Middle frontal gyrus (tissue), 1 donor: Measurements from ENCODE around the gene UBL4A.

ENCODE experiments used
- DNase-seq: peaks from one replicate; pipeline ENCODE4 v3.0.0-alpha.2; 2015; ENCODE audit warnings: low spot score; ENCODE audit errors: extremely low spot score

UBL4A gene

GRCh38 chrX:154483325-154483724 is 3.1 kb downstream of the UBL4A start:
- DNase-seq = no peak

GRCh38 chrX:154482786-154483185 is 3.6 kb downstream of the UBL4A start:
- DNase-seq = no peak

DNA sequence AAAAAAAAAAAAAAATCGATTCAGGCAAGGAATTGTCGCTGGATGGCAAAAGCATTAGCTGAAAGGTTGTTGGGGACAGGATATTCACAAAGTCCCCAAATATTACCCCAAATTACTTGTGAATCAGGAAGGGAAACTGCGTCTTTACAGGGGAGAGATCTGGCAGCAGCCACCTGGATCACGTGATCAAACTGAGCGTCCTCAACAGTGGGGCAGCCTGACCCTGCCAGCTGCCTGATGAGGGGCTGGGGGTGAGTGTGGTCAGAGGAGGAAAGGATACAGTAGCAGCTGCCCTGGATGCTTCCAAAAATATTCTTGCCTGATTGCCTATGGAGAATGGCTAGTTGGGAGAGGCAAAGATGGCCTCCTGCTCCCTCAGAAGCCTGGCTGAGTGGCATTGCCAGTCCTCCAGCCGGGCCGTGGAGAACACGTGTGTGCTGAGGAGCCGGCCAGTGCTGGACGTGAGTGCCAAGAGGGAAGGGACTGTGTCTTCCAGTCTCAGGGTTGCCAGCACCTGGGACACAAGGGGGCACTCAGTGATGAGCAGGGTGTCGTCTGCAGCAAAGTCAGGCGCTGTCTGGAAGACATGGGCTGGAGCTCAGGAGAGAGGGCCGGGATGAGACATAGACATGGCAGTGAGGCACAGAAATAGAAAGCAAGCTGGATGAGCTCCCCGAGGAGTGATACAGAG is 4.4 kb downstream of the UBL4A start:
- no peak for DNase-seq

DNA sequence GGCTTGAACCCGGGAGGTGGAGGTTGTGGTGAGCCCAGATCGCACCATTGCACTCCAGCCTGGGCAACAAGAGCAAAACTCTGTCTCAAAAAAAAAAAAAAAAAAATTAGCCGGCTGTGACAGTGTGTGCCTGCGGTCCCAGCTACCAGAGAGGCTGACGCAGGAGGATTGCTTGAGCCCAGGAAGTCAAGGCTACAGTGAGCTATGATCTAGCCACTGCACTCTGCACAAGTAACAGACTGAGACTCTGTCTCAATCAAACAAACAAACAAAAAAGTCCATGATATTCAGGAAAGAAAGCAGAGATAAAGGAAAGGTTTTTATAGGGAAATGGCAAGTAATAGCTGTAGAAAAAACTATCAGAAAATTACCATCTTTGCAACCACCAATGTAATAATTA is 5.2 kb downstream of the UBL4A start:
- no peak for DNase-seq

DNA sequence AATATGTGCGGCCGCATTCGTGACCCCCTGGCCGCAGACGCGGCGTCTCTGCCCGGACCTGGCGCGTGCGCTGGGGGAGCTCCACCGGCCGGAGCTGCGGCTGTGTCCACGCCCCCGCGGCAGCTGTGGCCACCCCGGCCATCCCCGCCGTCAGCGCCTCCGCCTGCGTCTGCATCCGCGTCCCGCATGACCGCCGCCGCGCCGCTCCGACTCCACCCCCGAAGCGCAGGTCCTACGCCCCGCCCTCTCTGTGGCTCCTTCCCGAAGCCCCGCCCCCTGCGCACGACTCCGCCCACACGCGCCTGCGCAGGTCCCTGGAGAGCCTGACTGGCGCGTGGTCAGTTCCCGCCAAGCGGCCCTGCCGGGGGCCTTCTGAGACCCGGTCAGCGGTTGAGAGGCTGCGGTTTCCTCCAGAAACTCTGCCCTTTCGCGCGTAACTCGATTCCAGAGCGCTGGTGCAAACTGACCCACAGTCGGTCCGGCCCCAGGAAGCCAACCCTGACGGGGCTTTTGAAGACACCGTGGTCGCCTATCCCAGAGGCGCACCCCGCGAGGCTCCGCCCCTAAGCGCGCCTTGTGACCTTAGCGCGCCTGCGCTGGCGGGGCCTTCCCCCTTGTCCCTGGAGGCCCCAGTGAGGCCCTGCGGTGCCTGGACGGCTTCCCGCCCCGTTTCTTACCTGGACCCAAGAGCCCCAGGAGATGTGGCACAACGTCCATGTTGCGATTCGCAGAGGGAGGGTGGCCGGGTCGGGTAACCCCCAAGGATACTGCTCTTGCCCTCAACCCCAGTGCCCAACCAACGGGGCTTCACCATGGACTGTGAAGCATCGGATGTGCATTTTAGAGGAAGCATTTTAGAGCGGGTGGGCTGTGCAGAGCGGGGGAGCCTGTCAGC is 7.4 kb downstream of the UBL4A start, which contains the start of gene LAGE3:
TSS of gene LAGE3 (minus strand) at position 554 of the 895 bp plus-strand sequence. CDS start at position 188, 366 bp downstream.
- DNase-seq = peak; percentile 75

DNA sequence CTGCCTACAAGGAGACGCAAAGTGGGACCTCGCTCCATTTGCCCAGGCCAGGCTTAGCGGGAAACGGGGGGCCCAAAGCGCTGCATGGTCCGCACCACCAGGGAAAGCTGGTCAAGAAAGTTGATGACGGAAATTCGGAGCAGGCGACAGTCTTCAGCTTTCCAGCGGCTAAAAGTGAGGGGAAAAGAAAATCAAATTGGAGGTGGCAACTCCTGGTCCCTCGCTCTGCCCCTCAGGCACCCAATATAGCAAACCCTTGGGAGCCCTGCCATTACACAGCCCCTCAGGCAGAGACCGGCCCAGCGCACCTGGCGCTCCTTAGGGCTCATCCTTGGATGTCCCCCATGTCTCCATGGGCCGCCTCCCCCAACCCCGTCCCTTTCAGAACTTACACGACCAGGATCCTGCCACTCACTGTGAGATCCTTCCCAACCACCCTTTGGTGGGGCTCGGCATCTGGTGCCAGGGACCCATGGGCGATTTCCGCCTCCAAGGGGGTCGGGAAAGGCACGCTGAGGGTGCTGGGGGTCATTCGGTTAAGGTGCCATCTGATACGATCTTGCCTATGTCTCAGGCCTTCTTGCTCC is 8.4 kb downstream of the UBL4A start:
- DNase-seq = no peak

GRCh38 chrX:154476821-154477220 is 9.6 kb downstream of the UBL4A start:
- DNase-seq = no peak

GRCh38 chrX:154473683-154474082 is 12.7 kb downstream of the UBL4A start:
- no peak for DNase-seq

GRCh38 chrX:154472685-154473632 is 13.5 kb downstream of the UBL4A start:
- DNase-seq = no peak

DNA sequence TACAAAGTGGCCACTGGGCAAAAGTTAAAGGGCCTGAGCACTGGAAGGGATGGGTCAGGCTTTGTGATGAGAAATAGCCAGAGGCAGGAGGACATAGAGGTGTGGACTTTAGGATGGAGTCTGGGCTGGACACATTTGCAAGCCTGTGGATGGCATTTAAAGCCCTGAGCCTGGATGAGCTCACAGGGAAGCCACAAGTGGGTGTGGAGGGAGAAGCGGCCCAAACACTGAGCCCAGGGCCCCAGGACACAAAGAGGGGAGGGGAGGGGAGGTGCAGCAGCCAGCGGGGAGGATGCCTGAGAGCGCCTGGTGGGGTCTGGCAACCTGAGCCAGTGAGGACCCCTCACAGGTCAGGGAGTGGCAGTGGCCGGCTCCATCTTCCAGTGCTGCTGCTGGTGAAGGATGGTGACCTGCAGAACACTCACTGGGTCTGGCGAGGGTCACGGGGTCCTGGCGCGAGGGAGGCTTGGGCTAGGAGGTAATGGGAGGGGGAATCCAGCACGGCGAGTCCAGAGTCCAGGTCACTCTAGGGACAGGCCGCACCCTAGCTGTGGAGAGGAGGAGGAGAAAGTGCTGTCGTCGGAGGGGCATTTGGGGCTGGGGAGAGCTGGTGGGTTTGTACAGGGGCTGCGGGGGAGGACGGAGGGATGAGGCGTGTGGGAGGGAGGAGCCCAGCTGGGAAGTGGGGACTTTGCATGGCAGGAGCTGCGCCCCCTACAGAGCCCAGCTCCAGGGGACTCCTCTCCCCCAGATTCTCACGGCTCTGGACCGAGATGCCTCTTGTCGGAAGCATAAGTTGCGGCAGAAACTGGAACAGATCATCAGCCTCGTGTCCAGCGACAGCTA is 14.4 kb downstream of the UBL4A start:
- DNase-seq = no peak

- no peak for DNase-seq
Measured at GRCh38 chrX:154470914-154471568, 15.4 kb downstream of the UBL4A start.

DNA sequence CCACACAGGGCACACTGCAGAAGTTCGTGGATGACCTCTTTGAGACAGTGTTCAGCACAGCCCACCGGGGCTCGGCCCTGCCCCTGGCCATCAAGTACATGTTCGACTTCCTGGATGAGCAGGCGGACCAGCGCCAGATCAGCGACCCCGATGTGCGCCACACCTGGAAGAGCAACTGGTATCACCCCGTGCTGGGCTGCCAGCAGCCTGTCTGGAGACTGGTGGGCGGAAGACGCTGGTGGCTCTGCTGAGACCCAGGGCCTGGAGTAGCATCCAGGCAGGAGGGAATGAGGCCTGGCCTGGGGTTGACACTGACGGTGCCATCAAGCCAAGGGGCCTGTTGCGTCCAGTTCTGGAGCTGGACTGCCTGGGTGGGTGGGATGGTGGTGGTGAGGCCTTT is 16.0 kb downstream of the UBL4A start:
- no peak for DNase-seq

DNA sequence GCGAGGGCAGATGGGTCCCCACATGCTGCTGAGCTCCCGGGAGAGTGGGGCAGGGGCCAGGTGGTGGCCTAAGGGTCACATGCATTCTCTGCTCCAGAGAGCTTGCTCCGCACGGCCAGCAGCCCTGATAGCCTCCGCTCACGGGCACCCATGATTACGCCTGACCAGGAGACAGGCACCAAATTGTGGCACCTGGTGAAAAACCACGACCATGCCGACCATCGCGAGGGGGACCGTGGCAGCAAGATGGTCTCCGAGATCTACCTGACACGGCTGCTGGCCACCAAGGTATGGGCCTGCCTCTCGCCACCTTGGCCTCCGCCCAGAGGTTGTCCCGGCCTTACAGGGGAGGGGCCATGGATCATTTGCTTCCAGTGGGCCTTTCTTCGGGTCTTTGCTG is 16.5 kb downstream of the UBL4A start:
- DNase-seq = no peak

DNA sequence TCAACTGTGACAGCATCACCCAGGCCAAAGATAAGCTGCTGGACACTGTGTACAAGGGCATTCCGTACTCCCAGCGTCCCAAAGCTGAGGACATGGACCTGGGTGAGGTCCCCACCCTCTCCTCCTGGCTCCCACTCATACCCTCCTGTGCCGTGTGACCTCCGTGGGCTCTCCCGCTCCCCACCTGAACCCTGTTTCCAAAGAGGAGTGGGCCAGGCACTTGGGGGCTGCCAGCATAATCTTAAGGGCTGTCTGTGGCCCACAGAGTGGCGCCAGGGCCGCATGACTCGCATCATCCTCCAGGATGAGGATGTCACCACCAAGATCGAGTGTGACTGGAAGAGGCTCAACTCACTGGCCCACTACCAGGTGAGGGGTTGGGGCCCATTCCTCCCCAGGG is 17.3 kb downstream of the UBL4A start:
- no peak for DNase-seq

DNA sequence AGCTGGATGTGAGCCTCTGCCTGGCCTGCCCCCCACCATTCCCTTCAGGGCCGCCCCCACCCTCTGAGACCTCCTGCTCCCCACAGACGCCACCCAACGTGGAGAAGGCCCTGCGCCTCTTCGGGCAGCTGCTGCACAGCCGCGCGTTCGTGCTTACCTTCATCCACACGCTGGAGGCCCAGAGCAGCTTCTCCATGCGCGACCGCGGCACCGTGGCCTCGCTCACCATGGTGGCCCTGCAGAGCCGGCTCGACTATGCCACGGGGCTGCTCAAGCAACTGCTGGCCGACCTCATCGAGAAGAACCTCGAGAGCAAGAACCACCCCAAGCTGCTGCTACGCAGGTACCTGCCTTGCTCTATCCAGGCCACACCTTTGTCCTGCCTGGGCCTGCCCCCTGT is 18.2 kb downstream of the UBL4A start:
- no peak for DNase-seq

- DNase-seq = no peak
Measured at GRCh38 chrX:154467556-154467955, 18.9 kb downstream of the UBL4A start.

DNA sequence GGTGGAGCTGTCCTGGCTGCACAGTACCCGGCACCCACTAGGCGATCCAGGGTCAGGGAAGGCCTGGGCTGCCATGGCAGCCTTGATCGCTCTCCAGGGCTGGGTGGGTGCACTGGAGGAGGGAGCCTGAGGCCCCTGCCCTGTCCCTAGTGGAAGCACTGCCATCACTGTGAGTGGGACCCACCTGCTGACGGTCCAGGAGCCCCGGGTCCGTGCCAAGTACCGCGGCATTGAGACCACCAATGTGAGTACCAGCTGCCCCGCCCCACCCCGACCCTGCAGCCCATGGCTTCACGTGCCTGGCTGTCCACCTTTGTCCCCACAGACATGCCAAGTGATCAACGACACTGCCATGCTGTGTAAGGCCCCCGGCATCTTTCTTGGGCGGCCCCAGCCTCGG is 19.5 kb downstream of the UBL4A start:
- no peak for DNase-seq

GRCh38 chrX:154466036-154466435 is 20.4 kb downstream of the UBL4A start:
- no peak for DNase-seq

DNA sequence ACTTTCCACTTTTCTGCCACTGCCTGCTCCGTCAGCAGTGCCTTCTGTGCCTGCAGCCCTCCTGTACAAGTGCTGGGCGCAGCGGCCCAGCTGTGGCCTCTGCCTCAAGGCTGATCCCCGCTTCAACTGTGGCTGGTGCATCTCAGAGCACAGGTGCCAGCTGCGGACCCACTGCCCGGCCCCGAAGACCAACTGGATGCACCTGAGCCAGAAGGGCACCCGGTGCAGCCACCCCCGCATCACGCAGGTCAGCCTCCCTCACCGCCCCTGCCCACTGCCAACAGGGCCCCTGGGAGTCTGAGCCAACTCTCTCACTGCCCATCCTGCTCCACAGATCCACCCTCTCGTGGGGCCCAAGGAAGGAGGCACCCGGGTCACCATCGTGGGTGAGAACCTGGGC is 20.8 kb downstream of the UBL4A start:
- no peak for DNase-seq
